Measurements from ENCODE around the gene RPS26.
"Not testable (repeated sequence)": the region's sequence is repeated elsewhere in the genome, so short reads cannot be mapped to it uniquely, and the experiment has no call there.

Gene RPS26

GRCh38 chr12:56041552-56042429 lies at the start of gene RPS26:
Gene RPS26 (plus strand): TSS chr12:56041918. CDS start chr12:56042167, 249 bp downstream.
- DNase-seq, result peak; percentile 99

DNA sequence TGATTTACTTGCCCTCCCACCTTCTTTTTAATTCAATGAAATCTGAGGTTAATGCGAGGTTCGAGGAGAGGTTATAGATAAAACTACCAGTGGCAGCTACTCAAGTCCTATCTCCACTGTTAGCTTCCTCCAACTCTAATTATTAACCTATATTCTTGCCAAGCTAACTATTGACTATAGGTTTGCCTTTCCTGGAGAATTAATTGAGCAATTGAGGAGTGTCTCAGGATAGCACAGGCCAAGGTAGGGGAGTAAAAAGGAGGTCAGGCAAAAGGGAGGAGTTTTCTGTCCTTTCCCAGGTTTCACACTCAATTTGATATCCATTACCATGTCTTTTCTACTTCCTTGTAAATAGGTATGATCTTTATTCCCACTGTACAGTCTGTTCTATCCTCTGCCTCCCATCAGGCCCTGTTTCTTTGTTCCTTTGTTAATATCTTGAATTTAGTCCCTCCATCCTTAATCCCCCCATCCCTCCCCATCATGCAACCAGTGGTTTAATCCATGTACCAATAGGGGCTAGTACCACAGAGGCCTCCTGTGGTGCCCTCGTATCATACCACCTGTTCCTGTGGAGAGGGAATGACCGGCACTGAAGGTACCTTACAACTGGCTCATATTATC lies 48.4 kb upstream of the RPS26 start:
- DNase-seq, result no peak

- no peak for DNase-seq
These were observed 46.4 kb upstream of the RPS26 start for GRCh38 chr12:55995366-55995765.

- DNase-seq, result peak; percentile 45
These were observed 45.5 kb upstream of the RPS26 start for GRCh38 chr12:55996201-55996714.

GRCh38 chr12:55996715-55997534 lies 44.8 kb upstream of the RPS26 start, which contains the start of gene SUOX:
Gene SUOX (plus strand): TSS chr12:55997276. CDS start chr12:56002222, 4,946 bp downstream.
- peak; percentile 97 for DNase-seq

GRCh38 chr12:55997535-55997859 lies 44.2 kb upstream of the RPS26 start:
- no peak for DNase-seq

DNA sequence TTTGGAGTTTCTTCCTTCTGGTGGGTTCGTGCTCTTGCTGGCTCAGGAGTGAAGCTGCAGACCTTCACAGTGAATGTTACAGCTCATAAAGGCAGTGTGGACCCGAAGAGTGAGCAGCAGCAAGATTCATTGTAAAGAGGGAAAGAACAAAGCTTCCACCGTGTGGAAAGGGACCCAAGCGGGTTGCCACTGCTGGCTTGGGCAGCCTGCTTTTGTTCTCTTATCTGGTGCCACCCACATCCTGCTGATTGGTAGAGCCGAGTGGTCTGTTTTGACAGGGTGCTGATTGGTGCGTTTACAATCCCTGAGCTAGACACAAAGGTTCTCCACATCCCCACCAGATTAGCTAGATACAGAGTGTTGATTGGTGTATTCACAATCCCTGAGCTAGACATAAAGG lies 42.2 kb upstream of the RPS26 start:
- DNase-seq, result not testable (repeated sequence)

GRCh38 chr12:55999999-56000540 lies 41.6 kb upstream of the RPS26 start:
- DNase-seq, result not testable (repeated sequence)

DNA sequence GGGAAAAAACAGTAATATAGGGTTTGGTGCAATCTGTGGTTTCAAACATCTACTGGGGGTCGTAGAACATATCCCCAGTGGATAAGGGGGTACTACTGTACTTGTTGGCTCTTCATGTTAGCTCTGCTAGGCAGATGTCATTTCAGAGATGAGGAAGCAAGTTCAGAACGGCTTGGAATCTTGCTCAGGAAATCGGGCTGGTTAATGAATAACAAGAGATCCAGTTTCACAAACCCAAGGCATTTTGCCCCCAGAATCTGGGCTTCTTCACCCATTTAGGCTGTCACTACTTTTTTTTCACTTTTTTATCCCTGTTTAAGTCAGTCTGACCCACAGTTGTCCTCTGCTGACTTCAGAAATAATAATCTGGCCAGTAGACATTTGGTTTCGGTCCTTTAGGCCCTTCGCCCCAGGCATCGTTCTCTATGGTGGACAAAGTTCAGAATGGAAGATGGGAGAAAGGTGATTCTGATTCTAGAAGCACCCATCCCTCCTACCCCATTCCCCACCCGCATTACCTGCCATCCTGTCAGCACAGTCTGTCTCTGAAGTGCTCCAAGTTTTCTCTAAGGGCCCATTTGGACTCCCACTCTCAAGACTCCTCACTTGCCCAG lies 40.1 kb upstream of the RPS26 start:
- DNase-seq, result no peak

- not testable (repeated sequence) for DNase-seq
These were observed 38.3 kb upstream of the RPS26 start for GRCh38 chr12:56003376-56003775.

- DNase-seq, result no peak
These were observed 37.5 kb upstream of the RPS26 start for GRCh38 chr12:56004211-56004610.

- DNase-seq, result no peak
These were observed 33.9 kb upstream of the RPS26 start for GRCh38 chr12:56007564-56008559.

- DNase-seq, result no peak
These were observed 31.6 kb upstream of the RPS26 start for GRCh38 chr12:56010111-56010570.

- DNase-seq, result no peak
These were observed 30.1 kb upstream of the RPS26 start for GRCh38 chr12:56011509-56012090.

DNA sequence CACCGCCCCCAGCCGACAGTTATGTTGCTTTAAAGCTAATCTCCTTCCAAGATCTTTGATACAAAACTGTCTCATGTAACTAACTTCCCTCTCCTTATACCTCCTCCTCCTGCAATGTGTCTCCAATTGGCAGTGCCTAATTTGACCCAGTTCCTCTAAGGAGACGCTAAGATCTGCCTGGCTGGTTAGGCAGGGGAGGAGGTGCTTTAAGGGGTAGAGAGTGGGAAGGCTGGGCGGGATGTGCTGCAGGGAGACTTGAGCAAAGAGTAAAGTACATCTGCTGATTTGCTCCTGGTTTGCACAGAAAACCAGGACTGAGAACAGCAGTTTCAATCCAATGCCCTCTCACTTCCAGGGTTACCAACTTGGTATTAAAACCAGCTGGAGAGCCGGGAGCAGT lies 28.2 kb upstream of the RPS26 start:
- no peak for DNase-seq

- no peak for DNase-seq
These were observed 27.5 kb upstream of the RPS26 start for GRCh38 chr12:56014205-56014604.

GRCh38 chr12:56017181-56017580 lies 24.5 kb upstream of the RPS26 start:
- no peak for DNase-seq

DNA sequence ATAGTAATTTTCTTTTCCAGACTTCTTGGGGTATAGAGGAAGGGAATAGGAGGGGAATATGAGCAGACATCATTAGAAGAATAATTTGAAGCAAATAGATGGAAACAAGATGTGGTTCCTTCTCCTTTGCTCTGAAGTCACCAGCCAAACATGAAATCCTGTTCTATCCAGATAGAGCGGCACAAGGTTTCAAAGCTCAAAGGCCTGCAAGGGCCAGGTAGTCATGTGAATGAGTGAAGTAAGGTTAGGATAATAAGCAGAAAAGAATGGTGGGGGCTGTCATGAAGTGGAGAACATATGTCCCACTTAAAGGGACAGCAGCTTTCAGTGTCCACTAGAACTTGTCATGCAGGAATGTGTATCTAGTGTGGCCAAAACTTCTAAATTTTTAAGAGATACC lies 23.4 kb upstream of the RPS26 start:
- DNase-seq, result no peak

DNA sequence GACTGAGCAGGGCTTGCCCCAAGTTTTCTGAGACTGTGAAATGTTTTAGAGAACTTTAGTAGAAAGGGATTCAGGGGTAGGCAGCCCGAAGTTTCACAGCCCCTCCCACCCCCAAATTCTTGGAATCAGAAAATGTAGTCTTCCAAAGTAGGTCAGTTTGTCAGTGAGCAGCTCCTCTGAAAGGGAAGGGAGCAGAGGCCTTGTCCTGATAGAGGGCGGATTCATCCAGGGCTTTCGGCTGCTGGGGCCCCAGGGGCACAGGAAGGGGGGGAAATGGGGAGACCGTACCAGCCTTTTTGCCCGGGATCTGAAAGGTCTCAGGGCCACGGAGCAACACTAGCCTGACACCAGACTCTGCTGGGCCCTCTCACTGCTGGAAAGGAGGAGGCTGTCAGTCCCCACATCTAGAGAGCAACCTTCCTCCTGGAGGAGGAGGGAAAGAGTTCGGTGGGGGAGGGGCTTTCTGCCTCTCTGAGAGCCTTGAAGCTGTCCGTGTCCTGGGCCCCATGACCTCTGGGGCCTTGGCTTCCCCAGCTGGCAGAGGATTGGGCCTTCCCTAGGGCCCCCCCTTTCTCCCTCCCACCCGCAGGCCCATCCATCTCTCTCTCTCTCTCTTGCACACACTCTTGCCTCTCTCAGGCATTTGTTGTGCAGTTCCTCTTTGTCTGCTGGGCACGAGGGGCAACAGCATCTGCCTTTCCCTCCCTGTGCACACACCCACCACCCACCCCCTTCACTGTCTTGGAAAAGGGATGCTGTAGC lies 21.1 kb upstream of the RPS26 start, which contains the start of gene IKZF4:
IKZF4 (plus strand) TSS at position 621 of the 762 bp plus-strand sequence. CDS start 451 bp downstream, outside the sequence.
- DNase-seq, result no peak

Data from HCEC 1CT (cell line).